ENCODE results near the gene PCGF6. TPM values are rescaled to one million over a fixed set of nuclear protein-coding genes. Genes with fewer than 3 reads are reported as not detected.

The PCGF6 gene
- total RNA-seq, 1 donor from 2014 or later, result 8.3 TPM

DNA sequence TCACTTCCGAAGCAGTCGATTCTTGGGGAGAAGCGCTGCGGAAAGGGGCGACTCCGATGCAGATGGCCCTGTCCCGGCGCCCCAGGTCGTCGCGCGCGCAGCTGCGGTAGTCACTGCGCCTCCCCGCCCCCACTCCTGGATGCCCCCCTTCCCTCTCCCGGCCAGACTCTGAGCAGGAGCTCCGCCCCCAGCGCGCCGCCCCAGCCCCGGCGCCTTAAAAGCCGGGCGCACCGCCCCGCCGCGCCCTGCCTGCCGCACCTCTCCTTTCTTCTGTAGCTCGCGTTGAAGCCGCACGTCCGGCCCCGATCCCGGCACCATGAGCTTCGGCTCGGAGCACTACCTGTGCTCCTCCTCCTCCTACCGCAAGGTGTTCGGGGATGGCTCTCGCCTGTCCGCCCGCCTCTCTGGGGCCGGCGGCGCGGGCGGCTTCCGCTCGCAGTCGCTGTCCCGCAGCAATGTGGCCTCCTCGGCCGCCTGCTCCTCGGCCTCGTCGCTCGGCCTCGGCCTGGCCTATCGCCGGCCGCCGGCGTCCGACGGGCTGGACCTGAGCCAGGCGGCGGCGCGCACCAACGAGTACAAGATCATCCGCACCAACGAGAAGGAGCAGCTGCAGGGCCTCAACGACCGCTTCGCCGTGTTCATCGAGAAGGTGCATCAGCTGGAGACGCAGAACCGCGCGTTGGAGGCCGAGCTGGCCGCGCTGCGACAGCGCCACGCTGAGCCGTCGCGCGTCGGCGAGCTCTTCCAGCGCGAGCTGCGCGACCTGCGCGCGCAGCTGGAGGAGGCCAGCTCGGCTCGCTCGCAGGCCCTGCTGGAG is 73.8 kb downstream of the PCGF6 start, which contains the start of gene INA:
INA (plus strand) TSS at position 243 of the 817 bp plus-strand sequence; CDS start at position 317, 74 bp downstream.
- Histone ChIP-seq H3K4me3 (peak within 1 kb of the TSS; percentile 14 to 22), H3K9me3 (no peaks in the 10 kb centered on the region), H3K27me3 (peaks cover 20% of the 10 kb centered on the region), H3K36me3 (no peaks in the 10 kb centered on the region), H3K27ac (no peak within 1 kb of the TSS), H3K4me1 (peaks cover 16% of the 10 kb centered on the region)
- no peak for DNase-seq (ENCODE audit: extremely low spot score in 2 of 2)
- TF ChIP-seq POLR2AphosphoS5 (IDR thresholded peaks at IDR 0.05; ENCODE audit: insufficient read depth in 1 of 2, low read depth in 1 of 2) (no peak), POLR2A (IDR thresholded peaks at IDR 0.05) (no peak), CTCF (IDR thresholded peaks at IDR 0.05) (no peak)
- intact Hi-C loops (cut with DNase I), result no loop called here

DNA sequence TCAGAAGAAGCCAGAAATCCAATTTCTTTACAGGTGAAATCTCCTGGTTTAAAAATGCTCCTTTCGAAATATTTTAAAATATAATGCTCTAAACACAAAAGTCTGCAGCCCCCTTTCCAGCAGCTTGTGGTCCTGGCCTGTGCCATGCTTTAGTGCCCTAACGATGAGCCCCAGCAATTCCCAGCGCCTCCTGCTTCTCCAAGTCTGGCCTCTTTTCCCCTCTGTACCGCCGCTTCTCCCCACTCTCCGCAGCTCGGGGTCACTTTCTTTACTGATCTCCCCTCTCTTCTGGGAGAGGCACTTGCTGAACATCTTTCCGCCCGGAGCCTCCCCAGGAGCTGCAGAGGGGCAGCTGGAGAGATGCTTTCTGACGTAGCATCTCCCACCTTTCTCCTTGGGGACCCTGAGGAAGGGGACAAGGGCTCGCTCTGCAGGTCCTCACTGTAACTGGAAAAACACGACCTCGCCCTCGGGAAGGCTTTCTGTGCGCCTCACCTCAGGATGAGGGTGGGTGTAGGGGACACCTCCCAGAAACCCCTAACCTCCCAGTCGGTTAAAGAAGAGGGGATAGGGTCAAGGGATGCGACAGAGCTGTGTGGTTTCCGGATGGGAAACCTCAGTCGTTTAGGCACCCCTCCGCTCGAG is 74.6 kb downstream of the PCGF6 start:
- H3K36me3 ChIP-seq, result no peaks in the 10 kb centered on the region
- intact Hi-C loops (cut with DNase I), result no loop called here
- H3K27ac ChIP-seq, result no peak overlapping the region
- H3K4me3 ChIP-seq, result no peak overlapping the region
- H3K4me1 ChIP-seq, result peaks cover 16% of the 10 kb centered on the region
- DNase-seq (ENCODE audit: extremely low spot score in 2 of 2), result no peak
- H3K27me3 ChIP-seq, result peaks cover 20% of the 10 kb centered on the region
- no peaks in the 10 kb centered on the region for H3K9me3 ChIP-seq
- TF ChIP-seq POLR2A (IDR thresholded peaks at IDR 0.05) (no peak), POLR2AphosphoS5 (IDR thresholded peaks at IDR 0.05; ENCODE audit: insufficient read depth in 1 of 2, low read depth in 1 of 2) (no peak), CTCF (IDR thresholded peaks at IDR 0.05) (no peak)

GRCh38 chr10:103273041-103273441 is 77.9 kb downstream of the PCGF6 start:
- Histone ChIP-seq H3K27ac (no peak overlapping the region), H3K36me3 (no peaks in the 10 kb centered on the region), H3K4me3 (no peak overlapping the region), H3K9me3 (no peaks in the 10 kb centered on the region), H3K4me1 (peaks cover 15% of the 10 kb centered on the region), H3K27me3 (peaks cover 15% of the 10 kb centered on the region)
- TF ChIP-seq POLR2A (IDR thresholded peaks at IDR 0.05), result no peak
- no peak for TF ChIP-seq CTCF (IDR thresholded peaks at IDR 0.05)
- no peak for TF ChIP-seq POLR2AphosphoS5 (IDR thresholded peaks at IDR 0.05; ENCODE audit: insufficient read depth in 1 of 2, low read depth in 1 of 2)
- intact Hi-C loops (cut with DNase I), result no loop called here
- DNase-seq (ENCODE audit: extremely low spot score in 2 of 2), result no peak

DNA sequence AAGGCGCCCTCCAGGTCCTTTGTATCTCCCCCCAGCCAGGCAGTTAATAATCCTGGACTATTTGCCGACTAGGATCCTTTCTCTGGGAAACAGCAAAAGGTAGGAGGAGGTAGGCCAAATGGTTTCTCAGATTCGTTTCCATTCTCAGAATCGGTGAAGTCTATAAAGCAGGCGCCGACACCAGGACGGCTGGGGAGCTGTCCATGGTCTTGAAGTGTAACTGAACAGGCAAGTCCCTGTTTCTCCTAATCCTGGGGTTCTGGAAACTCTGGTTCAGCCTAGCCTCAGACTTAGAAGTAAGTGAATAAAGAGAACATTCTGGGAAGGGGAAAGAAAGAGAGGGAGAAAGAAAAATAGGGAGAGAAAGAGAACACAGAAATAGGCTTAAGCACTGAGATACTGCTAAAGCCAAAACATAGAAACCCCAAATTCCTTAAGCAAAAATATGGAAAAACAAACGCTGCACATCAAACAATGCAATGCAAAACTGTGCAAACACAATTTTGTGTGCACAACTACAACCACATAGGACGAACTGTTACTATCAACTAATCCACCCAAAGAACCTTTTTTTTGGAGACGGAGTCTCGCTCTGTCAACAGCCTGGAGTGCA is 85.1 kb downstream of the PCGF6 start:
- H3K4me3 ChIP-seq, result no peak overlapping the region
- TF ChIP-seq POLR2A (IDR thresholded peaks at IDR 0.05) (no peak), CTCF (IDR thresholded peaks at IDR 0.05) (no peak), POLR2AphosphoS5 (IDR thresholded peaks at IDR 0.05; ENCODE audit: insufficient read depth in 1 of 2, low read depth in 1 of 2) (no peak)
- no peak for DNase-seq (ENCODE audit: extremely low spot score in 2 of 2)
- H3K9me3 ChIP-seq, result no peaks in the 10 kb centered on the region
- no peaks in the 10 kb centered on the region for H3K36me3 ChIP-seq
- intact Hi-C loops (cut with DNase I), result no loop called here
- no peaks in the 10 kb centered on the region for H3K4me1 ChIP-seq
- H3K27me3 ChIP-seq, result no peaks in the 10 kb centered on the region
- no peak overlapping the region for H3K27ac ChIP-seq

Measured in vagina (tissue), 2 donors.